GM15510 (cell line): ENCODE measurements around the gene IGBP1.

Experiments
- POLR2A ChIP-seq: IDR thresholded peaks from 3 replicates; pipeline ENCODE4 v1.6.1; 2011; ENCODE audit warnings: borderline replicate concordance; ENCODE audit not compliant: insufficient read length; ENCODE audit errors: extremely low read depth

The IGBP1 gene

DNA sequence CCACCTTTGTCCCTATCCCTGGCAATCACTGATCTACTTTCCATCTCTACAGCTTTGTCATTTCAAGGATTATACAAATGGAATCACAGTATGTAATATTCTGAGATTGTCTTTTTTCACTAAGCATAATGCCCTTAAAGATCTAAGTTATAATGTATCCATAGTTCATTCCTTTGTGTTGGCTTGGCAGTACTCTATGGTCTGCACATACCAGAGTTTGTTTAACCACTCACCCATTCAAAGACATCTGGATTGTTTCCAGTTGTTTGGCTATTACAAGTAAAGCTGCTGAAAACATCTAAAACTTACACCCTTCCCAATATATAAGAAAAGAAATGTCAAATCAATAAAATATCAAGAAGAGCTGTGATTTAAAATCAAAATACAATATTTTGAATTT lies 75.2 kb downstream of the IGBP1 start:
- no peak for TF ChIP-seq POLR2A
